Stimulated activated CD8-positive, alpha-beta memory T cell treated with anti-CD3 and anti-CD28 coated beads, Interleukin-4, amount 100 ng/mL, for 24 hours (primary cell): ENCODE measurements around the gene ENTPD8.
"Not testable (repeated sequence)": the region's sequence is repeated elsewhere in the genome, so short reads cannot be mapped to it uniquely, and the experiment has no call there.

ENCODE experiments used
- DNase-seq: peaks from one replicate; pipeline ENCODE4 v3.0.0-alpha.2; 2020; ENCODE audit warnings: low read depth

Gene ENTPD8

GRCh38 chr9:137394866-137395665 is 46.1 kb downstream of the ENTPD8 start:
- DNase-seq, result no peak

GRCh38 chr9:137393176-137394150 is 47.7 kb downstream of the ENTPD8 start:
- no peak for DNase-seq

GRCh38 chr9:137392232-137393007 is 48.7 kb downstream of the ENTPD8 start:
- DNase-seq, result no peak

GRCh38 chr9:137391411-137391754 is 49.8 kb downstream of the ENTPD8 start:
- DNase-seq, result no peak

- DNase-seq, result no peak
Observed at GRCh38 chr9:137390553-137391410, 50.4 kb downstream of the ENTPD8 start.

- DNase-seq, result no peak
Observed at GRCh38 chr9:137389428-137389746, 51.8 kb downstream of the ENTPD8 start.

GRCh38 chr9:137388589-137389427 is 52.3 kb downstream of the ENTPD8 start:
- no peak for DNase-seq

- no peak for DNase-seq
Observed at GRCh38 chr9:137387891-137388560, 53.1 kb downstream of the ENTPD8 start.

GRCh38 chr9:137387114-137387890 is 53.9 kb downstream of the ENTPD8 start:
- DNase-seq, result peak; percentile 24

- not testable (repeated sequence) for DNase-seq
Observed at GRCh38 chr9:137386507-137387113, 54.5 kb downstream of the ENTPD8 start.

- DNase-seq, result no peak
Observed at GRCh38 chr9:137385061-137385655, 56.0 kb downstream of the ENTPD8 start.
